ENCODE data around the gene MAP3K7.

Gene MAP3K7

DNA sequence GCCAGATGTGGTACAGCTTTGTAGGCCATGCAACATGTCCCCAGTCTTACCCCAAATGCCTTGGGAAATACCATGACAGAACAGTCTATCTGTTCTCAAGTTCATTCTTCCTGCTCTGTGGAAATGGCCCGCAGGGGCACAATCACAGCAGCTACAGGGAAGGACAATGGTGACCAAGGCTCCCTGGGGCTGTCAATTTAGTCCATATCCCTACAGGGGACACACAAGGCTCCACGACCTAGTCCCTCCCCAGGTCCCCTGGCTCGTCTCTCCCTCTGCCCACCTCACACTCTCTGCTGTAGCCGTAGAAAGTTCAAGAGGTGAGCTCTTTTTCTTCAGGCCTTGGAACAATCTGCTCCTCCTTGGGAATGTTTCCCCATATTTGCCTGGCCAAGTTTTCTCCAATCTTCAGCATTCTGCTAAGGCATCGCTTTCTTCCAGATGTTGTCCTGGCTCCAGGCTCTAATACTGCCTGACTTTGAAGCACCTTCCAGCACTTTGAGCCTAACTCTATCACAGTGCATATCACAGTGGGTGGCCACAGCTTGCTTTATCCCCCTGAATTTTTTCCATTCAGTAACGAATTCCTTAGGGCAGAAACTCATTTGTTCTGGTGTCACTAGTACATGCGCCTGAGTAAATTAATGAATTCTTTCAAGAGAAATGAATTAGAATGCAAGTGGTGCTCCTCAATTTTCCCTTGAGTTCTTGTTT is 92.6 kb downstream of the MAP3K7 start:
- no peak for TF ChIP-seq ZFX (IDR thresholded peaks at IDR 0.05; ENCODE audit: borderline replicate concordance)
- TF ChIP-seq, protein P1, sequence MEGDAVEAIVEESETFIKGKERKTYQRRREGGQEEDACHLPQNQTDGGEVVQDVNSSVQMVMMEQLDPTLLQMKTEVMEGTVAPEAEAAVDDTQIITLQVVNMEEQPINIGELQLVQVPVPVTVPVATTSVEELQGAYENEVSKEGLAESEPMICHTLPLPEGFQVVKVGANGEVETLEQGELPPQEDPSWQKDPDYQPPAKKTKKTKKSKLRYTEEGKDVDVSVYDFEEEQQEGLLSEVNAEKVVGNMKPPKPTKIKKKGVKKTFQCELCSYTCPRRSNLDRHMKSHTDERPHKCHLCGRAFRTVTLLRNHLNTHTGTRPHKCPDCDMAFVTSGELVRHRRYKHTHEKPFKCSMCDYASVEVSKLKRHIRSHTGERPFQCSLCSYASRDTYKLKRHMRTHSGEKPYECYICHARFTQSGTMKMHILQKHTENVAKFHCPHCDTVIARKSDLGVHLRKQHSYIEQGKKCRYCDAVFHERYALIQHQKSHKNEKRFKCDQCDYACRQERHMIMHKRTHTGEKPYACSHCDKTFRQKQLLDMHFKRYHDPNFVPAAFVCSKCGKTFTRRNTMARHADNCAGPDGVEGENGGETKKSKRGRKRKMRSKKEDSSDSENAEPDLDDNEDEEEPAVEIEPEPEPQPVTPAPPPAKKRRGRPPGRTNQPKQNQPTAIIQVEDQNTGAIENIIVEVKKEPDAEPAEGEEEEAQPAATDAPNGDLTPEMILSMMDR (IDR thresholded peaks at IDR 0.05), result no peak
- H3K27ac ChIP-seq, result no peak overlapping the region

DNA sequence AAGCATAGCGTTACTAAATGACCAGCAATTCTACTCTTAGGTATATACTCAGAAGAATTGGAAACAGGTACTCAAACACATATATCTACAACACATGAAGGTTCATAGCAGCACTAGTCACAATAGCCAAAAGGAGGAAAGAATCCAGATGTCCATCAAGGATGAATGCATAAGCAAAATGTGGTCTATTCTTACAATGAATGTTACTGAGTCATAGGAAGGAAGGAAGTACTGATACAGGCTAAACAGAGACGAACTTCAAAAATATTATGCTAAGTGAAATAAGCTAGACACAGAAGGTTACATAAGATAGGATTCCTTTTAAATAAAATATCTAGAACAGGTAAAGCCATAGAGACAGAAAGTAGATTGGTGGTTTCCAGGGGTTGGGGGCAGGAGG is 93.5 kb downstream of the MAP3K7 start:
- H3K27ac ChIP-seq, result no peak overlapping the region

GRCh38 chr6:90492798-90493197 is 94.1 kb downstream of the MAP3K7 start:
- H3K27ac ChIP-seq, result no peak overlapping the region
- TF ChIP-seq, protein P1 (IDR thresholded peaks at IDR 0.05), result no peak
- TF ChIP-seq ZFX (IDR thresholded peaks at IDR 0.05; ENCODE audit: borderline replicate concordance), result no peak

More for the DNA sequence above, 93.5 kb downstream of the MAP3K7 start:
- TF ChIP-seq ZFX (IDR thresholded peaks at IDR 0.05; ENCODE audit: borderline replicate concordance), result no peak
- TF ChIP-seq, protein P1 (IDR thresholded peaks at IDR 0.05), result no peak

DNA sequence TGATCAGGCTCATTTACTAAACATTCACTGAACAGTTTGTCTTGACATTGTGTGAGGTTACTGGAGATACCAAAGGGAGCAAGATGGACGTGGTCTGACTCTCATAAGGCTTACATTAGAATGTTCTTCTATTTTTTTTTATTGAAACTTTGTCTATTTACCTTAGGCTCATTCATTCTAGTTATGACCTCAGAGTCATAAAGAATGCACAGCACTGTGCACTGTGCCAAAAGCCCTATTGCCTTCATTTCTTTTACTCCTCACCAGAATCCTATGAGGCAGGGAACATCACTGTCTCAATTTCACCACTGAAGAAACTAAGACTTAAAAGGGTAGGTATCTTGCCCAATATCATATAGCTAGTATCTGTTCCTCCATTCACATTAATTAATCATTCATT is 94.5 kb downstream of the MAP3K7 start:
- no peak overlapping the region for H3K27ac ChIP-seq
- TF ChIP-seq ZFX (IDR thresholded peaks at IDR 0.05; ENCODE audit: borderline replicate concordance), result no peak
- TF ChIP-seq, protein P1 (IDR thresholded peaks at IDR 0.05), result no peak

GRCh38 chr6:90490030-90490716 is 96.7 kb downstream of the MAP3K7 start:
- no peak for TF ChIP-seq ZFX (IDR thresholded peaks at IDR 0.05; ENCODE audit: borderline replicate concordance)
- TF ChIP-seq, protein P1 (IDR thresholded peaks at IDR 0.05), result no peak
- no peak overlapping the region for H3K27ac ChIP-seq

GRCh38 chr6:90488816-90489215 is 98.1 kb downstream of the MAP3K7 start:
- no peak overlapping the region for H3K27ac ChIP-seq
- TF ChIP-seq, protein P1 (IDR thresholded peaks at IDR 0.05), result no peak

- no peak overlapping the region for H3K27ac ChIP-seq
- TF ChIP-seq ZFX (IDR thresholded peaks at IDR 0.05; ENCODE audit: borderline replicate concordance), result no peak
- TF ChIP-seq, protein P1 (IDR thresholded peaks at IDR 0.05), result no peak
Measured at GRCh38 chr6:90485635-90486277, 101.1 kb downstream of the MAP3K7 start.

Data from 22Rv1 (cell line).